Lower lobe of right lung (tissue), 2 donors: ENCODE measurements around the gene RANBP2. TPM values are rescaled to one million over a fixed set of nuclear protein-coding genes. Genes with fewer than 3 reads are reported as not detected.
A peak's percentile ranks its signal among the peaks of the same experiment; 100 is the strongest.
"Not testable (repeated sequence)": the region's sequence is repeated elsewhere in the genome, so short reads cannot be mapped to it uniquely, and the experiment has no call there.

Source experiments
- ATAC-seq, 2 donors: fragments of 200-7000 bp; cut with Tn5 transposase; one replicate each; pipeline ENCODE4 v1.9.1; 2020 to 2022; ENCODE audit warnings: mild to moderate bottlenecking in 2 of 2, moderate library complexity in 2 of 2
- DNase-seq: peaks from one replicate; pipeline ENCODE4 v3.0.0-alpha.2; 2020
- H3K27ac ChIP-seq: fragments of 200-600 bp; one replicate; pipeline ENCODE4 v1.8.0; 2022
- H3K27me3 ChIP-seq: fragments of 200-600 bp; one replicate; pipeline ENCODE4 v1.8.0; 2022; ENCODE audit warnings: low read depth
- H3K36me3 ChIP-seq: fragments of 200-600 bp; one replicate; pipeline ENCODE4 v1.8.0; 2022; ENCODE audit warnings: mild to moderate bottlenecking
- H3K4me1 ChIP-seq: fragments of 200-600 bp; one replicate; pipeline ENCODE4 v1.8.0; 2022
- H3K4me3 ChIP-seq: fragments of 200-600 bp; one replicate; pipeline ENCODE4 v1.8.0; 2022; ENCODE audit warnings: mild to moderate bottlenecking
- H3K9me3 ChIP-seq: fragments of 200-600 bp; one replicate; pipeline ENCODE4 v1.8.0; 2022
- CTCF ChIP-seq: fragments of 200-600 bp; IDR thresholded peaks from one replicate; pipeline ENCODE4 v1.8.0; 2022; ENCODE audit warnings: antibody characterized with exemption, mild to moderate bottlenecking
- intact Hi-C: fragments of 100-400 bp; cut with DNase I; formaldehyde crosslinking; loops from one replicate; pipeline ENCODE4 v1.11.0; 2022
- total RNA-seq: library from RNA; stranded (reverse); fragmentation: NEBNext Ultra II Directional; extraction: Animal tissue kit (Norgen Biotek cat#: 25700); gene quantifications from one replicate; pipeline ENCODE4 v1.2.1, GENCODE V29; 2021
- donor health status: DM: no; HTN: yes; CAD: no; lungs with severe emphysema.

The RANBP2 gene
- total RNA-seq, 1 donor from 2014 or later = 72.5 TPM

- DNase-seq, H3K4me3 ChIP-seq, intact Hi-C loops, H3K4me1 ChIP-seq, H3K27me3 ChIP-seq, ATAC-seq, H3K27ac ChIP-seq, H3K9me3 ChIP-seq: not testable (repeated sequence)
- H3K36me3 ChIP-seq = peaks cover 47% of the 10 kb centered on the region
Measured at GRCh38 chr2:108766671-108767070, 47.4 kb downstream of the RANBP2 start.

GRCh38 chr2:108767859-108768258 lies 48.6 kb downstream of the RANBP2 start:
- peaks cover 55% of the 10 kb centered on the region for H3K36me3 ChIP-seq
- H3K4me3 ChIP-seq, H3K9me3 ChIP-seq, H3K27ac ChIP-seq, ATAC-seq, intact Hi-C loops, DNase-seq, H3K27me3 ChIP-seq, H3K4me1 ChIP-seq: not testable (repeated sequence)

GRCh38 chr2:108776475-108776874 lies 57.2 kb downstream of the RANBP2 start:
- ATAC-seq (no peak), DNase-seq (no peak)
- Histone ChIP-seq H3K27me3 (no peaks in the 10 kb centered on the region), H3K4me3 (no peak overlapping the region), H3K27ac (no peak overlapping the region), H3K9me3 (no peaks in the 10 kb centered on the region), H3K4me1 (no peaks in the 10 kb centered on the region), H3K36me3 (peaks cover 97% of the 10 kb centered on the region)
- TF ChIP-seq CTCF = no peak
- intact Hi-C loops = no loop called here

GRCh38 chr2:108778857-108779256 lies 59.6 kb downstream of the RANBP2 start:
- no peak for TF ChIP-seq CTCF
- Histone ChIP-seq H3K27ac (no peak overlapping the region), H3K9me3 (no peaks in the 10 kb centered on the region), H3K36me3 (peaks cover 97% of the 10 kb centered on the region), H3K4me3 (no peak overlapping the region), H3K27me3 (no peaks in the 10 kb centered on the region), H3K4me1 (no peaks in the 10 kb centered on the region)
- DNase-seq = no peak
- ATAC-seq = no peak
- intact Hi-C loops = no loop called here

- Histone ChIP-seq H3K4me3 (peak overlapping the region; percentile 75), H3K27me3 (no peaks in the 10 kb centered on the region), H3K27ac (peak overlapping the region; percentile 81), H3K4me1 (peaks cover 5% of the 10 kb centered on the region), H3K36me3 (peaks cover 39% of the 10 kb centered on the region), H3K9me3 (no peaks in the 10 kb centered on the region)
- ATAC-seq (peak in 1 of 2 donors; percentile 1), DNase-seq (no peak)
- TF ChIP-seq CTCF = no peak
- intact Hi-C loops = no loop called here
Measured at GRCh38 chr2:108786008-108786353, 66.7 kb downstream of the RANBP2 start.

GRCh38 chr2:108786354-108787215 lies 67.3 kb downstream of the RANBP2 start, which contains the start of gene CCDC138:
CCDC138 (plus strand) TSS chr2:108786771; CDS start chr2:108786823, 52 bp downstream.
- H3K9me3 ChIP-seq = no peaks in the 10 kb centered on the region
- ATAC-seq (peak; percentile 99), DNase-seq (peak; percentile 94)
- intact Hi-C loops = no loop called here
- H3K36me3 ChIP-seq = peaks cover 33% of the 10 kb centered on the region
- H3K4me3 ChIP-seq = peak within 1 kb of the TSS; percentile 75
- peak within 1 kb of the TSS; percentile 81 for H3K27ac ChIP-seq
- TF ChIP-seq CTCF = no peak
- peaks cover 5% of the 10 kb centered on the region for H3K4me1 ChIP-seq
- no peaks in the 10 kb centered on the region for H3K27me3 ChIP-seq
